ENCODE results near the gene GIGYF1. TPM values are rescaled to one million over a fixed set of nuclear protein-coding genes. Genes with fewer than 3 reads are reported as not detected.

GIGYF1 gene, protein sequence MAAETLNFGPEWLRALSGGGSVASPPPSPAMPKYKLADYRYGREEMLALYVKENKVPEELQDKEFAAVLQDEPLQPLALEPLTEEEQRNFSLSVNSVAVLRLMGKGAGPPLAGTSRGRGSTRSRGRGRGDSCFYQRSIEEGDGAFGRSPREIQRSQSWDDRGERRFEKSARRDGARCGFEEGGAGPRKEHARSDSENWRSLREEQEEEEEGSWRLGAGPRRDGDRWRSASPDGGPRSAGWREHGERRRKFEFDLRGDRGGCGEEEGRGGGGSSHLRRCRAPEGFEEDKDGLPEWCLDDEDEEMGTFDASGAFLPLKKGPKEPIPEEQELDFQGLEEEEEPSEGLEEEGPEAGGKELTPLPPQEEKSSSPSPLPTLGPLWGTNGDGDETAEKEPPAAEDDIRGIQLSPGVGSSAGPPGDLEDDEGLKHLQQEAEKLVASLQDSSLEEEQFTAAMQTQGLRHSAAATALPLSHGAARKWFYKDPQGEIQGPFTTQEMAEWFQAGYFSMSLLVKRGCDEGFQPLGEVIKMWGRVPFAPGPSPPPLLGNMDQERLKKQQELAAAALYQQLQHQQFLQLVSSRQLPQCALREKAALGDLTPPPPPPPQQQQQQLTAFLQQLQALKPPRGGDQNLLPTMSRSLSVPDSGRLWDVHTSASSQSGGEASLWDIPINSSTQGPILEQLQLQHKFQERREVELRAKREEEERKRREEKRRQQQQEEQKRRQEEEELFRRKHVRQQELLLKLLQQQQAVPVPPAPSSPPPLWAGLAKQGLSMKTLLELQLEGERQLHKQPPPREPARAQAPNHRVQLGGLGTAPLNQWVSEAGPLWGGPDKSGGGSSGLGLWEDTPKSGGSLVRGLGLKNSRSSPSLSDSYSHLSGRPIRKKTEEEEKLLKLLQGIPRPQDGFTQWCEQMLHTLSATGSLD (N-terminal part only)
- total RNA-seq, result 11.4 and 11.8 TPM in 2 replicates

GRCh38 chr7:100694098-100694745 is at the start of gene GIGYF1:
Gene GIGYF1 (minus strand): TSS chr7:100694250. CDS start chr7:100688238, 6,012 bp downstream.

GRCh38 chr7:100720279-100720670 is 26.2 kb upstream of the GIGYF1 start, which contains the start of gene EPO:
Gene EPO (plus strand): TSS chr7:100720468. CDS start chr7:100720981, 513 bp downstream.

GRCh38 chr7:100705753-100706671 is 12.0 kb upstream of the GIGYF1 start, which contains the start of gene POP7:
Gene POP7 (plus strand): TSS chr7:100706121. CDS start chr7:100706831, 710 bp downstream.

GRCh38 chr7:100673302-100673941 is 20.6 kb downstream of the GIGYF1 start, which contains the start of gene GNB2:
Gene GNB2 (plus strand): TSS chr7:100673740. CDS start chr7:100676266, 2,526 bp downstream.

DNA sequence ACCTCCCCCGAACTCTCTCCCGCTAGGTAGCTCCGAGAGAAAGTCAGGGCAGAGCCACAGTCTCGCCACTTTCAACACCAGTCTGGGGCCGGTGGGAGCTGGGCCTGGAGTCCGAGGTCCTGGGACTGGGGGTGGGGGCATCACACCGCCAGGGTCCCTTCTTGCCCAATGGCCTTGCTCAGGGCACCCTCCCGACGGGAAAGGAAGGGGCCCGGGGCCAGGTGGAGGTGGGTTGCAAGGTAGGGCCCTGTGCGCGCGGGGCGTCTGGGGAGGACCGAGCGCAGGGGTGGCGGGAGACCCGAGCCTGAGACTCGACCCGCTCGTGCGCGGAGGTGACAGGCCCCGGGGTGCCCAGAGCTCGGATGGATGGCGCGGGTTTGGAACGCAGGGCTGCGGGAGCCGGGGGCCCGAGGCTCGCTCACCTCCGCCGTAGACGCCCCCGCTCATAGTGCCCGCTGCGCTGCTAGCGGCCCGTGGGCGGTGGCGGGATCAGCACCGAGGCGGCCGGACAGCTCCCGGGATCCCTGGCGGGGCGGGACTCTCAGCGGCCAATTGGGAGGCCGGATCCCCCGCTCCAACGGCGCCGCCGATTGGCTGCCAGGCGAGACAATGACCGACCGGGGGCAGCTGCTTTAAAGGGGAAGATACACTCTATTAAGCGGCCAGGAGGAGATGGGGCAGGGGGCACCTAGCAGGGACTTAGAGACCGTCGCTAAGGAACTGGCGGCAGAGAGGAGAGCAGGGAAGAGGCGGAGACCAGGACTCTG is 38.0 kb downstream of the GIGYF1 start, which contains the start of gene ACTL6B:
Gene ACTL6B (minus strand): TSS at position 541 of the 767 bp plus-strand sequence. CDS start 94 bp downstream, at position 447.

DNA sequence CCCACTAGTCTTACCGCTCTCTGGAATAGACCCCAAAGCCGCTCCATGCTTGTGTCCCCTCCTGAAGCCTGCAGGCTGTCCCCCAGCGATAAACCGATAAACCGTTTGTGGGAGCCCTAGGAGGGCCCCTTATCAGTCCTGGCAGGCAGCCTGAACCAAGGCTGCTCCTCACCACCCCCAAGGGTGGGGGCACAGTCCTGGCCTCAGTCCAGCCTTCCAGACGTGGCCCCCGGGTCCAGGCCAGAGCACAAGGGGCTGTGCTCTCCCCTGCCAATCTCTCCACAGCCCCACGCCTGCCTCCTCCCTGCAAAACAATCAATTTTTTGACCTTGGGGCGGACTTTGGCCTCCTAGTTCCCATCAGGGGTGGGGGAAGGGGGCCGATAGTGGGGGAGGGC is 52.6 kb downstream of the GIGYF1 start, which contains the start of gene TFR2:
Gene TFR2 (minus strand): TSS at position 90 of the 397 bp plus-strand sequence. CDS start 43 bp downstream, at position 47.

Other genes with a start within 250 kb of the GIGYF1 start
- gene SPACDR, start 230.0 kb downstream of the GIGYF1 start, total RNA-seq, result 0.25 and 0.79 TPM in 2 replicates
- 21.7 and 22.2 TPM in 2 replicates for gene TSC22D4, start 215.0 kb downstream of the GIGYF1 start, total RNA-seq
- gene NYAP1, start 210.3 kb downstream of the GIGYF1 start, total RNA-seq, result 0.13 and 0.19 TPM in 2 replicates
- gene AGFG2, start 155.0 kb downstream of the GIGYF1 start, total RNA-seq, result 6.0 and 9.1 TPM in 2 replicates
- gene SAP25, start 120.3 kb downstream of the GIGYF1 start, total RNA-seq, result not detected in 2 replicates
- gene LRCH4, start 108.1 kb downstream of the GIGYF1 start, total RNA-seq, result 6.5 and 8.8 TPM in 2 replicates
- gene FBXO24, start 107.9 kb downstream of the GIGYF1 start, total RNA-seq, result 0.40 and 0.56 TPM in 2 replicates
- gene PCOLCE, start 91.9 kb downstream of the GIGYF1 start, total RNA-seq, result 62.9 and 94.5 TPM in 2 replicates
- gene MOSPD3, start 81.7 kb downstream of the GIGYF1 start, total RNA-seq, result 4.0 and 6.9 TPM in 2 replicates
- 0.31 and 0.40 TPM in 2 replicates for gene TFR2, start 52.7 kb downstream of the GIGYF1 start, total RNA-seq
- gene ACTL6B, start 37.8 kb downstream of the GIGYF1 start, total RNA-seq, result not detected in 2 replicates
- gene GNB2, start 20.5 kb downstream of the GIGYF1 start, total RNA-seq, result 84.4 and 86.5 TPM in 2 replicates
- gene POP7, start 11.9 kb upstream of the GIGYF1 start, total RNA-seq, result 30.2 and 34.5 TPM in 2 replicates
- not detected in 2 replicates for gene EPO, start 26.2 kb upstream of the GIGYF1 start, total RNA-seq
- not detected in 2 replicates for gene ZAN, start 39.3 kb upstream of the GIGYF1 start, total RNA-seq
- 14.1 and 16.4 TPM in 2 replicates for gene EPHB4, start 133.3 kb upstream of the GIGYF1 start, total RNA-seq
- gene SLC12A9, start 158.5 kb upstream of the GIGYF1 start, total RNA-seq, result 9.7 and 13.2 TPM in 2 replicates
- 89.4 and 93.8 TPM in 2 replicates for gene TRIP6, start 173.1 kb upstream of the GIGYF1 start, total RNA-seq
- 37.4 and 52.7 TPM in 2 replicates for gene SRRT, start 180.9 kb upstream of the GIGYF1 start, total RNA-seq
- 3.1 and 4.9 TPM in 2 replicates for gene UFSP1, start 195.5 kb upstream of the GIGYF1 start, total RNA-seq
- not detected in 2 replicates for gene ACHE, start 201.6 kb upstream of the GIGYF1 start, total RNA-seq

All from aortic smooth muscle cell (primary cell).